Measurements from ENCODE around the gene PDCD4.

- no peak for TF ChIP-seq HDGF (IDR thresholded peaks at IDR 0.05; ENCODE audit: borderline replicate concordance)
- no peak for TF ChIP-seq LEF1 (IDR thresholded peaks at IDR 0.05; ENCODE audit: borderline replicate concordance)
- TF ChIP-seq SP1 (IDR thresholded peaks at IDR 0.05): no peak
- TF ChIP-seq TARDBP (IDR thresholded peaks at IDR 0.05): no peak
- no peak for TF ChIP-seq SUZ12 (IDR thresholded peaks at IDR 0.05)
- no peak for TF ChIP-seq BHLHE40 (IDR thresholded peaks at IDR 0.05; ENCODE audit: borderline replicate concordance)
- TF ChIP-seq L3MBTL2 (conservative IDR thresholded peaks at IDR 0.05): no peak
- no peak for TF ChIP-seq NFRKB (IDR thresholded peaks at IDR 0.05)
- TF ChIP-seq FOXM1 (IDR thresholded peaks at IDR 0.05; ENCODE audit: borderline replicate concordance): no peak
- no peak for TF ChIP-seq ELF4 (IDR thresholded peaks at IDR 0.05)
- TF ChIP-seq FOXK2 (IDR thresholded peaks at IDR 0.05): no peak
- TF ChIP-seq ARNT (IDR thresholded peaks at IDR 0.05): no peak
- no peak for TF ChIP-seq FOXA1 (IDR thresholded peaks at IDR 0.05)
These were observed 30.5 kb downstream of the PDCD4 start for GRCh38 chr10:110901954-110902819.

Measured in HEK293T (cell line).